ENCODE measurements around the gene LRRC8C. TPM values are rescaled to one million over a fixed set of nuclear protein-coding genes. Genes with fewer than 3 reads are reported as not detected.

Gene LRRC8C
- total and polyA plus RNA-seq, 2 experiments from 2014 or later: 0.89 to 3.9 TPM

DNA sequence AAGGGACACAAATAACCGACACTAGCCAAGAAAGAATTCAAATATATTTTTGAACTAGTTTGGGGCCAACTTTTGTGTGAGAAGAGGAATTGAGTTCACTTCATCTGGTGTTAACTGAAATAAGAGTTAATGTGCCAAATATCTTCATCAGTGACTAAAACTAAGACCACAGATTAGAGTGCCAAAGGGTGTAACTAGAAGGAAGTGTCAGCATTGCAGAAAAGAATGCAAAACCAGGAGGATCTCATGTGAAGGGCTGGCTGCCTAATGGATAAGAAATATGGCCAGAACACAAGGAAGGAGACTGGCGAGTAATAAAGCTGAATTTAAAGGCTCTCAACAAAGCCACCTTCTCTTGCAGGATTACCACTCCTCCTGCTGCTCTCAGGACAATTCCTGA, 126.1 kb downstream of the LRRC8C start:
- TF ChIP-seq ZNF331 (CRISPR knock-in tag; IDR thresholded peaks at IDR 0.05; ENCODE audit: low read depth): no peak
- no peak for TF ChIP-seq EZH2phosphoT487 (IDR thresholded peaks at IDR 0.05; ENCODE audit: unreplicated experiment)
- TF ChIP-seq POLR2AphosphoS5 (IDR thresholded peaks at IDR 0.05; ENCODE audit: low read depth): no peak
- TF ChIP-seq, protein P1, sequence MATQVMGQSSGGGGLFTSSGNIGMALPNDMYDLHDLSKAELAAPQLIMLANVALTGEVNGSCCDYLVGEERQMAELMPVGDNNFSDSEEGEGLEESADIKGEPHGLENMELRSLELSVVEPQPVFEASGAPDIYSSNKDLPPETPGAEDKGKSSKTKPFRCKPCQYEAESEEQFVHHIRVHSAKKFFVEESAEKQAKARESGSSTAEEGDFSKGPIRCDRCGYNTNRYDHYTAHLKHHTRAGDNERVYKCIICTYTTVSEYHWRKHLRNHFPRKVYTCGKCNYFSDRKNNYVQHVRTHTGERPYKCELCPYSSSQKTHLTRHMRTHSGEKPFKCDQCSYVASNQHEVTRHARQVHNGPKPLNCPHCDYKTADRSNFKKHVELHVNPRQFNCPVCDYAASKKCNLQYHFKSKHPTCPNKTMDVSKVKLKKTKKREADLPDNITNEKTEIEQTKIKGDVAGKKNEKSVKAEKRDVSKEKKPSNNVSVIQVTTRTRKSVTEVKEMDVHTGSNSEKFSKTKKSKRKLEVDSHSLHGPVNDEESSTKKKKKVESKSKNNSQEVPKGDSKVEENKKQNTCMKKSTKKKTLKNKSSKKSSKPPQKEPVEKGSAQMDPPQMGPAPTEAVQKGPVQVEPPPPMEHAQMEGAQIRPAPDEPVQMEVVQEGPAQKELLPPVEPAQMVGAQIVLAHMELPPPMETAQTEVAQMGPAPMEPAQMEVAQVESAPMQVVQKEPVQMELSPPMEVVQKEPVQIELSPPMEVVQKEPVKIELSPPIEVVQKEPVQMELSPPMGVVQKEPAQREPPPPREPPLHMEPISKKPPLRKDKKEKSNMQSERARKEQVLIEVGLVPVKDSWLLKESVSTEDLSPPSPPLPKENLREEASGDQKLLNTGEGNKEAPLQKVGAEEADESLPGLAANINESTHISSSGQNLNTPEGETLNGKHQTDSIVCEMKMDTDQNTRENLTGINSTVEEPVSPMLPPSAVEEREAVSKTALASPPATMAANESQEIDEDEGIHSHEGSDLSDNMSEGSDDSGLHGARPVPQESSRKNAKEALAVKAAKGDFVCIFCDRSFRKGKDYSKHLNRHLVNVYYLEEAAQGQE (IDR thresholded peaks at IDR 0.05; ENCODE audit: unreplicated experiment): no peak
- TF ChIP-seq STAT1 (IDR thresholded peaks at IDR 0.05; ENCODE audit: unreplicated experiment): no peak
- no peak for TF ChIP-seq ZNF114 (CRISPR knock-in tag; IDR thresholded peaks at IDR 0.05)
- TF ChIP-seq, protein P2, sequence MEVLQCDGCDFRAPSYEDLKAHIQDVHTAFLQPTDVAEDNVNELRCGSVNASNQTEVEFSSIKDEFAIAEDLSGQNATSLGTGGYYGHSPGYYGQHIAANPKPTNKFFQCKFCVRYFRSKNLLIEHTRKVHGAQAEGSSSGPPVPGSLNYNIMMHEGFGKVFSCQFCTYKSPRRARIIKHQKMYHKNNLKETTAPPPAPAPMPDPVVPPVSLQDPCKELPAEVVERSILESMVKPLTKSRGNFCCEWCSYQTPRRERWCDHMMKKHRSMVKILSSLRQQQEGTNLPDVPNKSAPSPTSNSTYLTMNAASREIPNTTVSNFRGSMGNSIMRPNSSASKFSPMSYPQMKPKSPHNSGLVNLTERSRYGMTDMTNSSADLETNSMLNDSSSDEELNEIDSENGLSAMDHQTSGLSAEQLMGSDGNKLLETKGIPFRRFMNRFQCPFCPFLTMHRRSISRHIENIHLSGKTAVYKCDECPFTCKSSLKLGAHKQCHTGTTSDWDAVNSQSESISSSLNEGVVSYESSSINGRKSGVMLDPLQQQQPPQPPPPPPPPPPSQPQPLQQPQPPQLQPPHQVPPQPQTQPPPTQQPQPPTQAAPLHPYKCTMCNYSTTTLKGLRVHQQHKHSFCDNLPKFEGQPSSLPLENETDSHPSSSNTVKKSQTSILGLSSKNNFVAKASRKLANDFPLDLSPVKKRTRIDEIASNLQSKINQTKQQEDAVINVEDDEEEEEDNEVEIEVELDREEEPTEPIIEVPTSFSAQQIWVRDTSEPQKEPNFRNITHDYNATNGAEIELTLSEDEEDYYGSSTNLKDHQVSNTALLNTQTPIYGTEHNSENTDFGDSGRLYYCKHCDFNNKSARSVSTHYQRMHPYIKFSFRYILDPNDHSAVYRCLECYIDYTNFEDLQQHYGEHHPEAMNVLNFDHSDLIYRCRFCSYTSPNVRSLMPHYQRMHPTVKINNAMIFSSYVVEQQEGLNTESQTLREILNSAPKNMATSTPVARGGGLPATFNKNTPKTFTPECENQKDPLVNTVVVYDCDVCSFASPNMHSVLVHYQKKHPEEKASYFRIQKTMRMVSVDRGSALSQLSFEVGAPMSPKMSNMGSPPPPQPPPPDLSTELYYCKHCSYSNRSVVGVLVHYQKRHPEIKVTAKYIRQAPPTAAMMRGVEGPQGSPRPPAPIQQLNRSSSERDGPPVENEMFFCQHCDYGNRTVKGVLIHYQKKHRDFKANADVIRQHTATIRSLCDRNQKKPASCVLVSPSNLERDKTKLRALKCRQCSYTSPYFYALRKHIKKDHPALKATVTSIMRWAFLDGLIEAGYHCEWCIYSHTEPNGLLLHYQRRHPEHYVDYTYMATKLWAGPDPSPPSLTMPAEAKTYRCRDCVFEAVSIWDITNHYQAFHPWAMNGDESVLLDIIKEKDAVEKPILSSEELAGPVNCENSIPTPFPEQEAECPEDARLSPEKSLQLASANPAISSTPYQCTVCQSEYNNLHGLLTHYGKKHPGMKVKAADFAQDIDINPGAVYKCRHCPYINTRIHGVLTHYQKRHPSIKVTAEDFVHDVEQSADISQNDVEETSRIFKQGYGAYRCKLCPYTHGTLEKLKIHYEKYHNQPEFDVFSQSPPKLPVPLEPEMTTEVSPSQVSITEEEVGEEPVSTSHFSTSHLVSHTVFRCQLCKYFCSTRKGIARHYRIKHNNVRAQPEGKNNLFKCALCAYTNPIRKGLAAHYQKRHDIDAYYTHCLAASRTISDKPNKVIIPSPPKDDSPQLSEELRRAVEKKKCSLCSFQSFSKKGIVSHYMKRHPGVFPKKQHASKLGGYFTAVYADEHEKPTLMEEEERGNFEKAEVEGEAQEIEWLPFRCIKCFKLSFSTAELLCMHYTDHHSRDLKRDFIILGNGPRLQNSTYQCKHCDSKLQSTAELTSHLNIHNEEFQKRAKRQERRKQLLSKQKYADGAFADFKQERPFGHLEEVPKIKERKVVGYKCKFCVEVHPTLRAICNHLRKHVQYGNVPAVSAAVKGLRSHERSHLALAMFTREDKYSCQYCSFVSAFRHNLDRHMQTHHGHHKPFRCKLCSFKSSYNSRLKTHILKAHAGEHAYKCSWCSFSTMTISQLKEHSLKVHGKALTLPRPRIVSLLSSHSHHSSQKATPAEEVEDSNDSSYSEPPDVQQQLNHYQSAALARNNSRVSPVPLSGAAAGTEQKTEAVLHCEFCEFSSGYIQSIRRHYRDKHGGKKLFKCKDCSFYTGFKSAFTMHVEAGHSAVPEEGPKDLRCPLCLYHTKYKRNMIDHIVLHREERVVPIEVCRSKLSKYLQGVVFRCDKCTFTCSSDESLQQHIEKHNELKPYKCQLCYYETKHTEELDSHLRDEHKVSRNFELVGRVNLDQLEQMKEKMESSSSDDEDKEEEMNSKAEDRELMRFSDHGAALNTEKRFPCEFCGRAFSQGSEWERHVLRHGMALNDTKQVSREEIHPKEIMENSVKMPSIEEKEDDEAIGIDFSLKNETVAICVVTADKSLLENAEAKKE (CRISPR knock-in tag; IDR thresholded peaks at IDR 0.05): no peak
- TF ChIP-seq NANOG (IDR thresholded peaks at IDR 0.05; ENCODE audit: borderline replicate concordance): no peak
- TF ChIP-seq, protein P3, sequence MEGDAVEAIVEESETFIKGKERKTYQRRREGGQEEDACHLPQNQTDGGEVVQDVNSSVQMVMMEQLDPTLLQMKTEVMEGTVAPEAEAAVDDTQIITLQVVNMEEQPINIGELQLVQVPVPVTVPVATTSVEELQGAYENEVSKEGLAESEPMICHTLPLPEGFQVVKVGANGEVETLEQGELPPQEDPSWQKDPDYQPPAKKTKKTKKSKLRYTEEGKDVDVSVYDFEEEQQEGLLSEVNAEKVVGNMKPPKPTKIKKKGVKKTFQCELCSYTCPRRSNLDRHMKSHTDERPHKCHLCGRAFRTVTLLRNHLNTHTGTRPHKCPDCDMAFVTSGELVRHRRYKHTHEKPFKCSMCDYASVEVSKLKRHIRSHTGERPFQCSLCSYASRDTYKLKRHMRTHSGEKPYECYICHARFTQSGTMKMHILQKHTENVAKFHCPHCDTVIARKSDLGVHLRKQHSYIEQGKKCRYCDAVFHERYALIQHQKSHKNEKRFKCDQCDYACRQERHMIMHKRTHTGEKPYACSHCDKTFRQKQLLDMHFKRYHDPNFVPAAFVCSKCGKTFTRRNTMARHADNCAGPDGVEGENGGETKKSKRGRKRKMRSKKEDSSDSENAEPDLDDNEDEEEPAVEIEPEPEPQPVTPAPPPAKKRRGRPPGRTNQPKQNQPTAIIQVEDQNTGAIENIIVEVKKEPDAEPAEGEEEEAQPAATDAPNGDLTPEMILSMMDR (conservative IDR thresholded peaks at IDR 0.05; ENCODE audit: low read depth in 2 of 2): no peak
- TF ChIP-seq JUNB (IDR thresholded peaks at IDR 0.05; ENCODE audit: unreplicated experiment): no peak
- TF ChIP-seq CREB1 (CRISPR knock-in tag; IDR thresholded peaks at IDR 0.05; ENCODE audit: low read depth): no peak
- TF ChIP-seq, protein P4, sequence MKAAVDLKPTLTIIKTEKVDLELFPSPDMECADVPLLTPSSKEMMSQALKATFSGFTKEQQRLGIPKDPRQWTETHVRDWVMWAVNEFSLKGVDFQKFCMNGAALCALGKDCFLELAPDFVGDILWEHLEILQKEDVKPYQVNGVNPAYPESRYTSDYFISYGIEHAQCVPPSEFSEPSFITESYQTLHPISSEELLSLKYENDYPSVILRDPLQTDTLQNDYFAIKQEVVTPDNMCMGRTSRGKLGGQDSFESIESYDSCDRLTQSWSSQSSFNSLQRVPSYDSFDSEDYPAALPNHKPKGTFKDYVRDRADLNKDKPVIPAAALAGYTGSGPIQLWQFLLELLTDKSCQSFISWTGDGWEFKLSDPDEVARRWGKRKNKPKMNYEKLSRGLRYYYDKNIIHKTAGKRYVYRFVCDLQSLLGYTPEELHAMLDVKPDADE (IDR thresholded peaks at IDR 0.05): no peak
- TF ChIP-seq EZH2 (IDR thresholded peaks at IDR 0.05; ENCODE audit: low read depth, unreplicated experiment): no peak
- H3K4me3 Mint-ChIP-seq: no peak overlapping the region
- Histone ChIP-seq H3K4me3 (no peak overlapping the region), H3K9me2 (ENCODE audit: insufficient read depth) (no peaks in the 10 kb centered on the region), H3K4me1 (ENCODE audit: insufficient read depth) (peaks cover 9% of the 10 kb centered on the region), H3F3A (replicated peaks; ENCODE audit: low read depth) (0 out of 2 replicates have a peak, but pooled peaks cover 8% of the 10 kb centered on the region), H2AFZ (no peak overlapping the region), H3K27me3 (ENCODE audit: insufficient read depth) (peaks cover 24% of the 10 kb centered on the region), H4K20me1 (replicated peaks; ENCODE audit: insufficient read depth) (no peaks in the 10 kb centered on the region), H3K27ac (ENCODE audit: low read depth) (no peak overlapping the region), H3K4me2 (no peak overlapping the region), H3K79me2 (replicated peaks; ENCODE audit: insufficient read depth) (no peaks in the 10 kb centered on the region), H3K36me3 (ENCODE audit: insufficient read depth) (no peaks in the 10 kb centered on the region)
- H3K27ac Mint-ChIP-seq: no peak overlapping the region
- no peaks in the 10 kb centered on the region; the same call in 2 of the 3 replicates for H3K36me3 Mint-ChIP-seq (ENCODE audit: low read depth)
- no peaks in the 10 kb centered on the region for H3K9me3 Mint-ChIP-seq
- peaks cover 23% of the 10 kb centered on the region for H3K4me1 Mint-ChIP-seq
- ATAC-seq: no peak
- no peak for DNase-seq (ENCODE audit: low spot score)
- H3K27me3 Mint-ChIP-seq (ENCODE audit: insufficient read depth, low read depth, poor library complexity): peaks cover 18% of the 10 kb centered on the region

Data from GM23338 (cell line).